GM19463 (cell line): ENCODE results near the gene PLXNA4.

Source experiments
- ATAC-seq: cut with Tn5 transposase; IDR thresholded peaks from one replicate; pipeline ENCODE4 v1.9.1; 2021; ENCODE audit warnings: mild to moderate bottlenecking, moderate library complexity; ENCODE audit not compliant: unreplicated experiment

The PLXNA4 gene

GRCh38 chr7:132106491-132106890 is 469.8 kb downstream of the PLXNA4 start:
- ATAC-seq, result no peak

- ATAC-seq, result no peak
Observed at GRCh38 chr7:132105096-132105495, 471.2 kb downstream of the PLXNA4 start.

GRCh38 chr7:132103718-132104117 is 472.6 kb downstream of the PLXNA4 start:
- no peak for ATAC-seq

- no peak for ATAC-seq
Observed at GRCh38 chr7:132102942-132103341, 473.3 kb downstream of the PLXNA4 start.

- ATAC-seq, result no peak
Observed at GRCh38 chr7:132102391-132102790, 473.9 kb downstream of the PLXNA4 start.

GRCh38 chr7:132100981-132101380 is 475.3 kb downstream of the PLXNA4 start:
- ATAC-seq, result no peak

- ATAC-seq, result no peak
Observed at GRCh38 chr7:132100483-132100882, 475.8 kb downstream of the PLXNA4 start.

- no peak for ATAC-seq
Observed at GRCh38 chr7:132099163-132099562, 477.1 kb downstream of the PLXNA4 start.

- no peak for ATAC-seq
Observed at GRCh38 chr7:132098327-132098726, 477.9 kb downstream of the PLXNA4 start.

GRCh38 chr7:132097550-132098134 is 478.6 kb downstream of the PLXNA4 start:
- ATAC-seq, result no peak

- no peak for ATAC-seq
Observed at GRCh38 chr7:132095111-132095765, 481.0 kb downstream of the PLXNA4 start.

- ATAC-seq, result no peak
Observed at GRCh38 chr7:132092106-132092505, 484.2 kb downstream of the PLXNA4 start.

- ATAC-seq, result no peak
Observed at GRCh38 chr7:132091706-132092105, 484.6 kb downstream of the PLXNA4 start.

- no peak for ATAC-seq
Observed at GRCh38 chr7:132090444-132090843, 485.8 kb downstream of the PLXNA4 start.

- ATAC-seq, result no peak
Observed at GRCh38 chr7:132089356-132089755, 486.9 kb downstream of the PLXNA4 start.

GRCh38 chr7:132087421-132087820 is 488.8 kb downstream of the PLXNA4 start:
- ATAC-seq, result no peak

GRCh38 chr7:132084776-132085388 is 491.4 kb downstream of the PLXNA4 start:
- ATAC-seq, result no peak

GRCh38 chr7:132083537-132084123 is 492.6 kb downstream of the PLXNA4 start:
- no peak for ATAC-seq

- ATAC-seq, result no peak
Observed at GRCh38 chr7:132083126-132083525, 493.1 kb downstream of the PLXNA4 start.

GRCh38 chr7:132082394-132082793 is 493.9 kb downstream of the PLXNA4 start:
- ATAC-seq, result no peak

GRCh38 chr7:132081686-132082085 is 494.6 kb downstream of the PLXNA4 start:
- ATAC-seq, result no peak
